NB4 (cell line): Measurements from ENCODE around the gene CLOCK.

Source experiments
- DNase-seq: peaks from one replicate; pipeline ENCODE4 v3.0.0; 2010; ENCODE audit warnings: low read depth
- H3K4me3 ChIP-seq: one replicate; pipeline ENCODE4 v1.5.1; 2011; ENCODE audit warnings: mild to moderate bottlenecking, low read depth, low read length, moderate library complexity
- CTCF ChIP-seq: IDR thresholded peaks from one replicate; pipeline ENCODE4 v1.5.1; 2012; ENCODE audit warnings: low read depth, low read length
- MAX ChIP-seq: IDR thresholded peaks from 2 replicates; pipeline ENCODE4 v1.6.1; 2011; ENCODE audit warnings: low read depth, low read length
- MYC ChIP-seq: IDR thresholded peaks from 2 replicates; pipeline ENCODE4 v1.6.1; 2011; ENCODE audit warnings: low read depth, low read length
- POLR2A ChIP-seq: IDR thresholded peaks from 2 replicates; pipeline ENCODE4 v1.6.1; 2011; ENCODE audit warnings: mild to moderate bottlenecking; ENCODE audit not compliant: insufficient read length; ENCODE audit errors: extremely low read depth

The CLOCK gene

GRCh38 chr4:55538531-55538930 is 8.2 kb downstream of the CLOCK start:
- no peak for DNase-seq
- TF ChIP-seq POLR2A (no peak), MYC (no peak), CTCF (no peak), MAX (no peak)
- no peak overlapping the region for H3K4me3 ChIP-seq

- H3K4me3 ChIP-seq, result no peak overlapping the region
- no peak for DNase-seq
- TF ChIP-seq MAX (no peak), POLR2A (no peak), CTCF (no peak), MYC (no peak)
Measured at GRCh38 chr4:55534306-55534705, 12.4 kb downstream of the CLOCK start.

GRCh38 chr4:55530691-55531090 is 16.0 kb downstream of the CLOCK start:
- DNase-seq, result no peak
- H3K4me3 ChIP-seq, result no peak overlapping the region
- no peak for TF ChIP-seq MYC
- TF ChIP-seq POLR2A, result no peak
- no peak for TF ChIP-seq CTCF
- TF ChIP-seq MAX, result no peak

- H3K4me3 ChIP-seq, result no peak overlapping the region
- no peak for DNase-seq
- no peak for TF ChIP-seq MAX
- TF ChIP-seq CTCF, result no peak
- TF ChIP-seq MYC, result no peak
- no peak for TF ChIP-seq POLR2A
Measured at GRCh38 chr4:55530167-55530566, 16.5 kb downstream of the CLOCK start.

- no peak for DNase-seq
- TF ChIP-seq MAX, result no peak
- TF ChIP-seq CTCF, result no peak
- TF ChIP-seq MYC, result no peak
- TF ChIP-seq POLR2A, result no peak
- no peak overlapping the region for H3K4me3 ChIP-seq
Measured at GRCh38 chr4:55528491-55528890, 18.2 kb downstream of the CLOCK start.

GRCh38 chr4:55524844-55525571 is 21.7 kb downstream of the CLOCK start:
- H3K4me3 ChIP-seq, result no peak overlapping the region
- TF ChIP-seq MYC (no peak), CTCF (no peak), POLR2A (no peak), MAX (no peak)

More at GRCh38 chr4:55524844-55525571, 21.7 kb downstream of the CLOCK start:
- DNase-seq, result no peak
